K562 (cell line): ENCODE results near the gene MINDY4B. TPM values are rescaled to one million over a fixed set of nuclear protein-coding genes. Genes with fewer than 3 reads are reported as not detected.
A peak's percentile ranks its signal among the peaks of the same experiment; 100 is the strongest.

Experiments
- ATAC-seq: fragments of 200-7000 bp; cut with Tn5 transposase; 3 replicates; pipeline ENCODE4 v1.9.1; 2020; ENCODE audit warnings: moderate library complexity
- BruUV-seq: library from RNA; stranded (reverse); fragments of 400-500 nt; replicated peaks from 2 replicates; lab custom pipeline; 2021; lab: Mats Ljungman, UMichigan
- CTCF ChIA-PET: fragments of 300-600 bp; formaldehyde crosslinking; extraction: SDS; loops from one replicate; lab custom pipeline; 2021; ENCODE audit warnings: low intra/inter-chr PET ratio; lab: Yijun Ruan, JAX
- POLR2A ChIA-PET: fragments of 300-600, 350-650 bp; sonication (Branson Sonifier 250); formaldehyde crosslinking; extraction: SDS; loops from one replicate; lab custom pipeline; 2021; ENCODE audit warnings: antibody characterized with exemption, inconsistent platforms; lab: Yijun Ruan, JAX
- DNase-seq, 4 experiments: peaks; one replicate each; pipeline versions ENCODE4 v3.0.0 to v3.0.0-alpha.2; 2011 to 2018; ENCODE audit warnings: low spot score in 3 of 4, mixed read lengths in 3 of 4; ENCODE audit errors: extremely low read depth in 1 of 4
- FAIRE-seq: peaks from 2 replicates; lab custom pipeline; 2011; peaks lifted over from hg19 to GRCh38; lab: Jason Lieb, UNC
- H2AFZ ChIP-seq: 2 replicates; pipeline ENCODE4 v1.6.0; 2011; ENCODE audit warnings: low read depth, low read length, control low read depth, inconsistent platforms
- H3K27ac ChIP-seq: fragments of 200-600 bp; 3 replicates; pipeline ENCODE4 v1.8.0; 2011; ENCODE audit warnings: low read depth, mild to moderate bottlenecking, control low read depth, inconsistent platforms, low read length, moderate library complexity, mixed read lengths; ENCODE audit errors: extremely low read depth
- H3K27me3 ChIP-seq, 2 experiments: fragments of 300-600 bp in 1 of 2; 2 replicates in 1 of 2; 3 replicates in 1 of 2; pipeline versions ENCODE4 v1.6.0 to v1.8.0; 2011; ENCODE audit warnings: inconsistent platforms in 2 of 2, low read length in 2 of 2, mild to moderate bottlenecking in 1 of 2, mixed read lengths in 1 of 2, moderate library complexity in 1 of 2; ENCODE audit not compliant: control insufficient read depth in 2 of 2, insufficient read depth in 2 of 2
- H3K36me3 ChIP-seq: fragments of 300-600 bp; 3 replicates; pipeline ENCODE4 v1.8.0; 2011; ENCODE audit warnings: mild to moderate bottlenecking, low read length, inconsistent platforms; ENCODE audit not compliant: control insufficient read depth, insufficient read depth
- H3K4me1 ChIP-seq, 2 experiments: fragments of 200-600 bp in 1 of 2; replicated peaks in 1 of 2; 2 replicates in 1 of 2; 3 replicates in 1 of 2; pipeline versions ENCODE4 v1.5.1 to v1.8.0; 2011; ENCODE audit warnings: inconsistent platforms in 2 of 2, low read length in 2 of 2, mild to moderate bottlenecking in 1 of 2, mixed read lengths in 1 of 2, moderate library complexity in 1 of 2; ENCODE audit not compliant: control insufficient read depth in 2 of 2, insufficient read depth in 2 of 2
- H3K4me2 ChIP-seq: 2 replicates; pipeline ENCODE4 v1.6.1; 2011; ENCODE audit warnings: low read length, control low read depth, inconsistent platforms, mixed read lengths; ENCODE audit not compliant: insufficient read depth
- H3K4me3 ChIP-seq: fragments of 200-600 bp; sonication (generic), shearing (Covaris generic); 2 replicates; pipeline ENCODE4 v1.5.1; 2016; ENCODE audit warnings: control low read depth, inconsistent platforms
- H3K79me2 ChIP-seq: fragments of 200-600 bp; 3 replicates; pipeline ENCODE4 v1.8.0; 2011; ENCODE audit warnings: low read length, inconsistent platforms; ENCODE audit not compliant: control insufficient read depth, insufficient read depth
- H3K9ac ChIP-seq, 2 experiments: 2 replicates each; pipeline versions ENCODE4 v1.6.0 to v1.6.1; 2011; ENCODE audit warnings: low read depth in 2 of 2, low read length in 2 of 2, control low read depth in 1 of 2, inconsistent platforms in 1 of 2, mild to moderate bottlenecking in 1 of 2, mixed read lengths in 1 of 2; ENCODE audit not compliant: insufficient read depth in 1 of 2
- H3K9me1 ChIP-seq: one replicate; pipeline ENCODE4 v1.6.0; 2011; ENCODE audit warnings: inconsistent platforms, mild to moderate bottlenecking, low read length, moderate library complexity; ENCODE audit not compliant: control insufficient read depth, insufficient read depth
- H3K9me3 ChIP-seq: replicated peaks from 2 replicates; pipeline ENCODE4 v1.5.1; 2011; ENCODE audit warnings: low read depth, low read length, inconsistent platforms; ENCODE audit not compliant: control insufficient read depth, insufficient read depth
- H4K20me1 ChIP-seq: replicated peaks from 2 replicates; pipeline ENCODE4 v1.6.1; 2011; ENCODE audit warnings: low read length, inconsistent platforms, mixed read lengths; ENCODE audit not compliant: control insufficient read depth, insufficient read depth
- ESRRA ChIP-seq: fragments of 450-650 bp; IDR thresholded peaks from 2 replicates; pipeline ENCODE4 v1.6.1; 2014; ENCODE audit warnings: low read depth, mild to moderate bottlenecking, moderate library complexity, borderline replicate concordance
- HDAC8 ChIP-seq: fragments of 450-650 bp; IDR thresholded peaks from 2 replicates; pipeline ENCODE4 v1.6.1; 2016; ENCODE audit warnings: mild to moderate bottlenecking, missing genetic modification characterization, moderate library complexity, missing compliant biosample characterization
- KLF1 ChIP-seq: fragments of 450-650 bp; IDR thresholded peaks from 2 replicates; pipeline ENCODE4 v1.6.1; 2016; ENCODE audit warnings: missing genetic modification characterization, missing compliant biosample characterization
- MYNN ChIP-seq, 2 experiments: sonication (generic); formaldehyde crosslinking in 1 of 2; IDR thresholded peaks; 2 replicates each; pipeline versions ENCODE4 v1.5.0 to v1.6.1; 2016 to 2020; ENCODE audit warnings: antibody characterized with exemption in 1 of 2, missing genetic modification reagents in 1 of 2
- ZNF143 ChIP-seq: sonication (generic); formaldehyde crosslinking; IDR thresholded peaks from 2 replicates; pipeline ENCODE4 v1.9.0; 2022; ENCODE audit warnings: mild to moderate bottlenecking, missing genetic modification reagents
- WGBS: fragments of 100-300 bp; shearing (Covaris generic); methylation state at CpG from one replicate; pipeline ENCODE4 v1.1.6; 2016; ENCODE audit warnings: low coverage, mixed read lengths; ENCODE audit not compliant: insufficient coverage; ENCODE audit errors: missing lambda C conversion rate; 5-methylcytosine and 5-hydroxymethylcytosine counted together
- in situ Hi-C: fragments of 300-500 bp; cut with MboI; formaldehyde crosslinking; loops from 4 replicates; pipeline ENCODE4 v1.15.0; 2018; ENCODE audit warnings: inconsistent platforms, mixed read lengths
- intact Hi-C: fragments of 100-400 bp; cut with micrococcal nuclease; formaldehyde crosslinking; loops from 2 replicates; pipeline ENCODE4 v1.14.2; 2022
- polyA plus RNA-seq, 8 experiments: library from polyadenylated mRNA; depleted of rRNA in 4 of 8; stranded (reverse) in 5 of 8; unstranded in 3 of 8; fragments of >200 nt; fragmentation: Nextera tagmentation in 2 of 8; fragmentation: Illumina TruSeq in 1 of 8; extraction: Ambion mirVana in 2 of 8; extraction: Trizol in 1 of 8; gene quantifications; 2 replicates each; pipeline versions ENCODE4 v1.2.1 to v1.2.3, GENCODE V29; 2011 to 2014; ENCODE audit warnings: inconsistent platforms in 1 of 8, missing spikeins in 1 of 8
- total RNA-seq, 7 experiments: library from RNA; depleted of rRNA in 6 of 7; stranded (reverse); fragments of >200 nt in 6 of 7; fragmentation: Illumina TruSeq in 2 of 7; extraction: Trizol in 2 of 7; gene quantifications; 2 replicates each; pipeline versions ENCODE4 v1.2.1 to v1.2.3, GENCODE V29; 2011 to 2021; ENCODE audit warnings: low replicate concordance in 1 of 7

The MINDY4B gene
- total and polyA plus RNA-seq, 9 of the 15 experiments (the other 6 are each of a cell fraction or from before 2014, with no cell fraction given), result not detected

DNA sequence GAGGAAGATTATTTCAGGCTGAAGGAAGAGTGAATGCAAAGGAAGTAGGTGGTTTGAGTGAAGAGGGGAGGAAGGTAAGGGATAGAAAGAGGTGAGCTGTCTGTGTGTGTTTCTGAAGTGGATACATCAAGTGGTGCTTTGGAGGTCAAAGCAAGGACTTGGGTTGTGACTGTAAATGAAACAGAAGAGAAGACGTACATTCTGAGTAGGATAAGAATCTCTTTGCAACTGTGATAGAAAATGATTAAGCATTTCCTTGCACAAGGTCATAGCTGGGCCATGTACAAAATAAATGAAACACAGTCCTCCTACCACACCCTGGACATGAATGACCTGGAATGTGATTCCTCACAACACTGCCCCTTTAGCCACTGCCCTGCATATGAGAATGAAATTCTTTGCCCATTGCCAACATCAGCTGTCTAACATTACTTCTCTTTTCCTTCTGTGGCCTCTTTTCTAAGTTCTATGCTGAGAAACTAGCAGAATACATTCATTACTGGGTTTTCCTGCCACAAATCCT is 28.3 kb upstream of the MINDY4B start:
- no peaks in the 10 kb centered on the region for H3K36me3 ChIP-seq
- no peak overlapping the region for H3K4me2 ChIP-seq
- H2AFZ ChIP-seq, result no peak overlapping the region
- no peaks in the 10 kb centered on the region for H3K9me3 ChIP-seq
- no peak overlapping the region for H3K9ac ChIP-seq
- no peak for FAIRE-seq
- ChIA-PET CTCF (no interaction called here), POLR2A (interaction anchor here (1.7 kb wide), 1 partner anchor 15 kb away, joined by 3 read pairs; no protein-coding TSS in a partner anchor)
- H4K20me1 ChIP-seq, result no peaks in the 10 kb centered on the region
- no peaks in the 10 kb centered on the region for H3K4me1 ChIP-seq
- BruUV-seq, result no TSS peak
- no peak for DNase-seq
- H3K9me1 ChIP-seq, result no peaks in the 10 kb centered on the region
- no peak overlapping the region for H3K27ac ChIP-seq
- no peaks in the 10 kb centered on the region for H3K79me2 ChIP-seq
- in situ Hi-C loops, result no loop called here
- ATAC-seq, result no peak
- TF ChIP-seq MYNN (IDR thresholded peaks at IDR 0.05) (no peak), MYNN (CRISPR knock-in tag; IDR thresholded peaks at IDR 0.05) (no peak), ESRRA (peak; percentile 51; the same call in 1 of the 2 replicates)
- intact Hi-C loops, result no loop called here
- peaks cover 0 to 3% of the 10 kb centered on the region in 2 experiments; a peak in 2 of 5 replicates for H3K27me3 ChIP-seq
- WGBS, result 7% methylated on average over 1 of the region's 1 CpG
- no peak overlapping the region for H3K4me3 ChIP-seq

DNA sequence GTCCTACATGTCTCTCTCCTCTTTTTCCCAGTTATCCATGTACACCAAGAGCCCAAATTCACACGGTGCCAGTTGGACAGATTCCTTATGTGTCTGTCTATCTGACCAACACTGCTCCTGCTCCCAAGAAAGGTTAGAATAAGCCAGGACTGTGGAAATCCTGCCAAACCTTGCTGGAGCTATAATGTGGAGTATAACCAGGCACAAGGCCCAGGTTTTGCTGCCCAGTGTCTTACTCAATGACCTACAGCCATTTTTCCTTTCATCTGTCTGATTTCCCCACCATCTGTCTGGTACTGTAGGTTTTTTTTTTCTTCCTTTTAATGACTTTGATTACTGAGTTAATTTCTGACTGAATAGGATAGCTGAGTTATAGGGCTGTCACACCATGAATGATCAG is 26.5 kb upstream of the MINDY4B start:
- ATAC-seq, result no peak
- intact Hi-C loops, result no loop called here
- H4K20me1 ChIP-seq, result no peaks in the 10 kb centered on the region
- peaks cover 0 to 3% of the 10 kb centered on the region in 2 experiments; a peak in 2 of 5 replicates for H3K27me3 ChIP-seq
- no peaks in the 10 kb centered on the region for H3K36me3 ChIP-seq
- TF ChIP-seq HDAC8 (tag), result no peak
- no peak for TF ChIP-seq KLF1 (tag)
- TF ChIP-seq ZNF143 (CRISPR knock-in tag), result no peak
- TF ChIP-seq, all 486 proteins: peak for 0
- Histone ChIP-seq H2AFZ (no peak overlapping the region), H3K79me2 (no peaks in the 10 kb centered on the region), H3K4me3 (no peak overlapping the region), H3K4me2 (no peak overlapping the region), H3K27ac (no peak overlapping the region), H3K9me1 (no peaks in the 10 kb centered on the region), H3K9me3 (no peaks in the 10 kb centered on the region), H3K4me1 (no peaks in the 10 kb centered on the region), H3K9ac (no peak overlapping the region)
- CTCF ChIA-PET, result no interaction called here
- no peak for FAIRE-seq
- BruUV-seq, result no TSS peak
- POLR2A ChIA-PET, result no interaction called here
- no peak for DNase-seq
- 0% methylated on average over 1 of the region's 1 CpG for WGBS
- in situ Hi-C loops, result no loop called here
